HG03354 (cell line): Measurements from ENCODE around the gene MVD.
"Not testable (repeated sequence)": the region's sequence is repeated elsewhere in the genome, so short reads cannot be mapped to it uniquely, and the experiment has no call there.

ENCODE experiments used
- ATAC-seq: cut with Tn5 transposase; IDR thresholded peaks from one replicate; pipeline ENCODE4 v1.9.1; 2021; ENCODE audit warnings: mild to moderate bottlenecking; ENCODE audit not compliant: unreplicated experiment, poor library complexity, severe bottlenecking

Gene MVD

GRCh38 chr16:88614818-88615580, 47.9 kb downstream of the MVD start:
- ATAC-seq = no peak

- no peak for ATAC-seq
These were observed 48.7 kb downstream of the MVD start for GRCh38 chr16:88613911-88614817.

- ATAC-seq = no peak
These were observed 49.6 kb downstream of the MVD start for GRCh38 chr16:88613293-88613692.

GRCh38 chr16:88610909-88611812, 51.7 kb downstream of the MVD start:
- no peak for ATAC-seq

GRCh38 chr16:88610080-88610479, 52.8 kb downstream of the MVD start:
- no peak for ATAC-seq

GRCh38 chr16:88609426-88609825, 53.5 kb downstream of the MVD start:
- ATAC-seq = not testable (repeated sequence)

GRCh38 chr16:88608076-88608475, 54.8 kb downstream of the MVD start:
- no peak for ATAC-seq

- no peak for ATAC-seq
These were observed 56.6 kb downstream of the MVD start for GRCh38 chr16:88606148-88606757.

GRCh38 chr16:88605186-88606147, 57.4 kb downstream of the MVD start:
- ATAC-seq = no peak

GRCh38 chr16:88602091-88602490, 60.8 kb downstream of the MVD start:
- no peak for ATAC-seq
